Measurements from ENCODE around the gene CLMP. TPM values are rescaled to one million over a fixed set of nuclear protein-coding genes. Genes with fewer than 3 reads are reported as not detected.
A peak's percentile ranks its signal among the peaks of the same experiment; 100 is the strongest.

CLMP gene
- total RNA-seq, 1 experiment from 2014 or later: 5.4 TPM

DNA sequence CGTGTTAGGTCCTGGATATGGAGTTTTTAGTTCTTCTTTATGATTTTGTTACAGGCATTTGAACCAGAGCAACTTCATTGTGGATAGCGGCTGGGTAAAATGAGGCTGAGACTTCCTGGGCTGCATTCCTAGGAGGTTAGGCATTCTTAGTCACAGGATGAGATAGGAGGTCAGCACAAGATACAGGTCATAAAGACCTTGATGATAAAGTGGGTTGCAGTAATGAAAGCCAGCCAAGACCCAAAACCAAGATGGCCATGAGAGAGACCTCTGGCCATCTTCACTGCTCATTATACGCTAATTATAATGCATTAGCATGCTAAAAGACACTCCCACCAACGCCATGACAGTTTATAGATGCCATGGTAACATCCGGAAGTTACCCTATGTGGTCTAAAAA, 23.4 kb upstream of the CLMP start:
- peaks cover 5% of the 10 kb centered on the region; the same call in 1 of the 2 replicates for H3K9me3 ChIP-seq (ENCODE audit: insufficient read depth, low read depth)
- POLR2A ChIA-PET (ENCODE audit: unreplicated experiment): interaction anchor here (0.6 kb wide), 1 partner anchor 331 kb away, joined by 10 read pairs; no protein-coding TSS in a partner anchor
- TF ChIP-seq, protein P1, sequence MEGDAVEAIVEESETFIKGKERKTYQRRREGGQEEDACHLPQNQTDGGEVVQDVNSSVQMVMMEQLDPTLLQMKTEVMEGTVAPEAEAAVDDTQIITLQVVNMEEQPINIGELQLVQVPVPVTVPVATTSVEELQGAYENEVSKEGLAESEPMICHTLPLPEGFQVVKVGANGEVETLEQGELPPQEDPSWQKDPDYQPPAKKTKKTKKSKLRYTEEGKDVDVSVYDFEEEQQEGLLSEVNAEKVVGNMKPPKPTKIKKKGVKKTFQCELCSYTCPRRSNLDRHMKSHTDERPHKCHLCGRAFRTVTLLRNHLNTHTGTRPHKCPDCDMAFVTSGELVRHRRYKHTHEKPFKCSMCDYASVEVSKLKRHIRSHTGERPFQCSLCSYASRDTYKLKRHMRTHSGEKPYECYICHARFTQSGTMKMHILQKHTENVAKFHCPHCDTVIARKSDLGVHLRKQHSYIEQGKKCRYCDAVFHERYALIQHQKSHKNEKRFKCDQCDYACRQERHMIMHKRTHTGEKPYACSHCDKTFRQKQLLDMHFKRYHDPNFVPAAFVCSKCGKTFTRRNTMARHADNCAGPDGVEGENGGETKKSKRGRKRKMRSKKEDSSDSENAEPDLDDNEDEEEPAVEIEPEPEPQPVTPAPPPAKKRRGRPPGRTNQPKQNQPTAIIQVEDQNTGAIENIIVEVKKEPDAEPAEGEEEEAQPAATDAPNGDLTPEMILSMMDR (conservative IDR thresholded peaks at IDR 0.05): no peak
- no peak for TF ChIP-seq EZH2 (IDR thresholded peaks at IDR 0.05; ENCODE audit: low read depth)
- no peaks in the 10 kb centered on the region for H3K36me3 ChIP-seq (ENCODE audit: low read depth)
- no peak for DNase-seq
- peak overlapping the region; percentile 42 for H2AFZ ChIP-seq
- peaks cover 23% of the 10 kb centered on the region for H3K4me1 ChIP-seq (replicated peaks; ENCODE audit: insufficient read depth)
- H3K9me2 ChIP-seq (ENCODE audit: insufficient read depth): no peaks in the 10 kb centered on the region
- H3K4me2 ChIP-seq: peak overlapping the region; percentile 47
- H3K4me3 ChIP-seq: no peak overlapping the region
- H3F3A ChIP-seq (ENCODE audit: insufficient read depth, low read depth): peaks cover 8% of the 10 kb centered on the region; the same call in 1 of the 2 replicates
- intact Hi-C loops (cut with micrococcal nuclease; ENCODE audit: unreplicated experiment): loop anchor here (1.0 kb wide), 1 partner anchor 100 kb away; no protein-coding TSS in a partner anchor
- H3K27me3 ChIP-seq (ENCODE audit: insufficient read depth, low read depth): no peaks in the 10 kb centered on the region
- BruUV-seq (replicated peaks): no TSS peak
- H4K20me1 ChIP-seq (ENCODE audit: insufficient read depth): no peaks in the 10 kb centered on the region
- H3K27ac ChIP-seq: peak overlapping the region; percentile 76
- H3K79me2 ChIP-seq (ENCODE audit: low read depth): no peaks in the 10 kb centered on the region
- CTCF ChIA-PET: no interaction called here

GRCh38 chr11:123217897-123218296, 22.8 kb upstream of the CLMP start:
- BruUV-seq (replicated peaks): no TSS peak
- ChIA-PET POLR2A (ENCODE audit: unreplicated experiment) (interaction anchor here (0.6 kb wide), 1 partner anchor 332 kb away, joined by 10 read pairs; no protein-coding TSS in a partner anchor), CTCF (no interaction called here)
- Histone ChIP-seq H3K79me2 (ENCODE audit: low read depth) (no peaks in the 10 kb centered on the region), H3K9me2 (ENCODE audit: insufficient read depth) (no peaks in the 10 kb centered on the region), H3K36me3 (ENCODE audit: low read depth) (no peaks in the 10 kb centered on the region), H4K20me1 (ENCODE audit: insufficient read depth) (no peaks in the 10 kb centered on the region), H3K4me1 (replicated peaks; ENCODE audit: insufficient read depth) (peaks cover 23% of the 10 kb centered on the region), H3K27me3 (ENCODE audit: insufficient read depth, low read depth) (no peaks in the 10 kb centered on the region), H3F3A (ENCODE audit: insufficient read depth, low read depth) (peaks cover 8% of the 10 kb centered on the region; the same call in 1 of the 2 replicates), H2AFZ (peak overlapping the region; percentile 42), H3K4me3 (no peak overlapping the region), H3K9me3 (ENCODE audit: insufficient read depth, low read depth) (peaks cover 5% of the 10 kb centered on the region; the same call in 1 of the 2 replicates), H3K27ac (peak overlapping the region; percentile 76), H3K4me2 (peak overlapping the region; percentile 47)
- intact Hi-C loops (cut with micrococcal nuclease; ENCODE audit: unreplicated experiment): loop anchor here (1.0 kb wide), 1 partner anchor 100 kb away; no protein-coding TSS in a partner anchor
- no peak for DNase-seq
- no peak for TF ChIP-seq EZH2 (IDR thresholded peaks at IDR 0.05; ENCODE audit: low read depth)
- TF ChIP-seq, protein P1 (conservative IDR thresholded peaks at IDR 0.05): no peak

- Histone ChIP-seq H3K9me3 (ENCODE audit: insufficient read depth, low read depth) (no peaks in the 10 kb centered on the region), H3F3A (ENCODE audit: insufficient read depth, low read depth) (peaks cover 8% of the 10 kb centered on the region; the same call in 1 of the 2 replicates)
- intact Hi-C loops (cut with micrococcal nuclease; ENCODE audit: unreplicated experiment): no loop called here
Measured at GRCh38 chr11:123216249-123216648, 21.2 kb upstream of the CLMP start.

More at GRCh38 chr11:123216249-123216648, 21.2 kb upstream of the CLMP start:
- ChIA-PET POLR2A (ENCODE audit: unreplicated experiment) (no interaction called here), CTCF (no interaction called here)
- no TSS peak for BruUV-seq (replicated peaks)
- H3K9me2 ChIP-seq (ENCODE audit: insufficient read depth): no peaks in the 10 kb centered on the region
- peaks cover 23% of the 10 kb centered on the region for H3K4me1 ChIP-seq (replicated peaks; ENCODE audit: insufficient read depth)
- H3K79me2 ChIP-seq (ENCODE audit: low read depth): no peaks in the 10 kb centered on the region
- no peak for DNase-seq
- no peak for TF ChIP-seq EZH2 (IDR thresholded peaks at IDR 0.05; ENCODE audit: low read depth)
- TF ChIP-seq, protein P1 (conservative IDR thresholded peaks at IDR 0.05): no peak
- no peaks in the 10 kb centered on the region for H3K27me3 ChIP-seq (ENCODE audit: insufficient read depth, low read depth)
- no peak overlapping the region for H3K27ac ChIP-seq
- H2AFZ ChIP-seq: no peak overlapping the region
- no peaks in the 10 kb centered on the region for H4K20me1 ChIP-seq (ENCODE audit: insufficient read depth)
- no peaks in the 10 kb centered on the region for H3K36me3 ChIP-seq (ENCODE audit: low read depth)
- no peak overlapping the region for H3K4me2 ChIP-seq
- no peak overlapping the region for H3K4me3 ChIP-seq
